Lung (tissue), 12 donors: Measurements from ENCODE around the gene FAM9A. TPM values are rescaled to one million over a fixed set of nuclear protein-coding genes. Genes with fewer than 3 reads are reported as not detected.

ENCODE experiments used
- ATAC-seq: fragments of 200-7000 bp; cut with Tn5 transposase; one replicate; pipeline ENCODE4 v1.9.1; 2020; ENCODE audit warnings: moderate number of reproducible peaks; ENCODE audit not compliant: insufficient read depth, low FRiP score
- DNase-seq, 3 donors: peaks; one replicate each; pipeline ENCODE4 v3.0.0-alpha.2; 2013 to 2017
- H3K27ac ChIP-seq, 2 donors: one replicate each; pipeline ENCODE4 v1.5.1; 2013; ENCODE audit warnings: mild to moderate bottlenecking in 2 of 2, moderate library complexity in 2 of 2, control low read depth in 1 of 2, inconsistent platforms in 1 of 2, low read depth in 1 of 2, low read length in 1 of 2
- H3K27me3 ChIP-seq, 3 donors: one replicate each; pipeline ENCODE4 v1.5.1; 2013; ENCODE audit warnings: low read length in 2 of 3; ENCODE audit not compliant: control insufficient read depth in 3 of 3, insufficient read depth in 3 of 3
- H3K36me3 ChIP-seq, 4 donors: one replicate each; pipeline ENCODE4 v1.5.1; 2013; ENCODE audit warnings: low read length in 4 of 4, mild to moderate bottlenecking in 1 of 4, moderate library complexity in 1 of 4; ENCODE audit not compliant: control insufficient read depth in 4 of 4, insufficient read depth in 4 of 4
- H3K4me1 ChIP-seq, 5 donors: one replicate each; pipeline ENCODE4 v1.5.1; 2013; ENCODE audit warnings: low read length in 5 of 5, mild to moderate bottlenecking in 2 of 5, moderate library complexity in 1 of 5; ENCODE audit not compliant: control insufficient read depth in 5 of 5, insufficient read depth in 5 of 5
- H3K4me3 ChIP-seq: one replicate; pipeline ENCODE4 v1.5.1; 2013; ENCODE audit warnings: mild to moderate bottlenecking, control low read depth, moderate library complexity
- H3K9ac ChIP-seq, 2 donors: one replicate each; pipeline ENCODE4 v1.5.1; 2013; ENCODE audit warnings: low read length in 2 of 2, control low read depth in 1 of 2; ENCODE audit not compliant: insufficient read depth in 1 of 2
- H3K9me3 ChIP-seq, 4 donors: one replicate each; pipeline ENCODE4 v1.5.1; 2013; ENCODE audit warnings: low read length in 3 of 4, mild to moderate bottlenecking in 1 of 4, moderate library complexity in 1 of 4; ENCODE audit not compliant: control insufficient read depth in 4 of 4, insufficient read depth in 3 of 4
- CTCF ChIP-seq: IDR thresholded peaks from 2 replicates; pipeline ENCODE4 v1.5.1; 2012; ENCODE audit warnings: mild to moderate bottlenecking; ENCODE audit errors: control extremely low read depth, extremely low read depth
- WGBS, 2 donors: extraction: QIAGEN DNeasy Blood & Tissue Kit; methylation state at CpG; one replicate each; pipeline ENCODE4 v1.1.7; 2013; 5-methylcytosine and 5-hydroxymethylcytosine counted together
- polyA plus RNA-seq, 2 donors: library from polyadenylated mRNA; stranded (reverse); fragments of 200-250 nt; gene quantifications; one replicate each; pipeline ENCODE4 v1.2.1, GENCODE V29; 2013
- total RNA-seq, 2 donors: library from RNA; depleted of rRNA in 1 of 2; stranded (reverse); fragments of >200 nt in 1 of 2; gene quantifications; one replicate each; pipeline ENCODE4 v1.2.1, GENCODE V29; 2014 to 2021
- donor health status: control.
- donor health status: control.
- donor health status: Bipolar disorder and iron deficiency.
- donor health status: healthy.
- donor health status: DM: yes; HTN: yes; CAD: no.

FAM9A gene
- total and polyA plus RNA-seq, 4 donors = not detected

- peak; percentile 55 for ATAC-seq
- TF ChIP-seq CTCF = peak; percentile 43
- Histone ChIP-seq H3K27ac (no peak overlapping the region), H3K9ac (no peak overlapping the region), H3K9me3 (no peaks in the 10 kb centered on the region), H3K4me3 (no peak overlapping the region), H3K27me3 (peaks cover 0 to 18% (median 10%) of the 10 kb centered on the region in 3 donors), H3K36me3 (no peaks in the 10 kb centered on the region), H3K4me1 (no peaks in the 10 kb centered on the region)
- peak in 2 of 3 donors; percentile 30 to 44 for DNase-seq
- 70 to 74% methylated on average over 10 to 11 of the region's 11 CpGs for WGBS, 2 donors
Observed at GRCh38 chrX:8743126-8743732, 58.0 kb downstream of the FAM9A start.

GRCh38 chrX:8741981-8742380 is 59.2 kb downstream of the FAM9A start:
- ATAC-seq (no peak), DNase-seq (no peak)
- Histone ChIP-seq H3K27ac (no peak overlapping the region), H3K27me3 (peaks cover 0 to 15% (median 10%) of the 10 kb centered on the region in 3 donors), H3K4me1 (no peaks in the 10 kb centered on the region), H3K4me3 (no peak overlapping the region), H3K9ac (no peak overlapping the region), H3K9me3 (no peaks in the 10 kb centered on the region), H3K36me3 (no peaks in the 10 kb centered on the region)
- WGBS, 2 donors = 70 to 87% methylated on average over 10 of the region's 10 CpGs
- no peak for TF ChIP-seq CTCF

Other genes starting within 250 kb of the FAM9A start
- 10 to 100 TPM; 24.3 to 44.2 TPM for gene ANOS1, start 69.2 kb downstream of the FAM9A start, total RNA-seq
- gene ANOS1, start 69.2 kb downstream of the FAM9A start, polyA plus RNA-seq = 10 to 100 TPM in 1 of 2 donors, 1 to 10 TPM in 1; 6.0 to 20.2 TPM
- gene FAM9B, start 232.7 kb upstream of the FAM9A start, total RNA-seq = not detected
- gene FAM9B, start 232.7 kb upstream of the FAM9A start, polyA plus RNA-seq = not detected